Measurements from ENCODE around the gene SENP6.
"Not testable (repeated sequence)": the region's sequence is repeated elsewhere in the genome, so short reads cannot be mapped to it uniquely, and the experiment has no call there.

Gene SENP6, protein sequence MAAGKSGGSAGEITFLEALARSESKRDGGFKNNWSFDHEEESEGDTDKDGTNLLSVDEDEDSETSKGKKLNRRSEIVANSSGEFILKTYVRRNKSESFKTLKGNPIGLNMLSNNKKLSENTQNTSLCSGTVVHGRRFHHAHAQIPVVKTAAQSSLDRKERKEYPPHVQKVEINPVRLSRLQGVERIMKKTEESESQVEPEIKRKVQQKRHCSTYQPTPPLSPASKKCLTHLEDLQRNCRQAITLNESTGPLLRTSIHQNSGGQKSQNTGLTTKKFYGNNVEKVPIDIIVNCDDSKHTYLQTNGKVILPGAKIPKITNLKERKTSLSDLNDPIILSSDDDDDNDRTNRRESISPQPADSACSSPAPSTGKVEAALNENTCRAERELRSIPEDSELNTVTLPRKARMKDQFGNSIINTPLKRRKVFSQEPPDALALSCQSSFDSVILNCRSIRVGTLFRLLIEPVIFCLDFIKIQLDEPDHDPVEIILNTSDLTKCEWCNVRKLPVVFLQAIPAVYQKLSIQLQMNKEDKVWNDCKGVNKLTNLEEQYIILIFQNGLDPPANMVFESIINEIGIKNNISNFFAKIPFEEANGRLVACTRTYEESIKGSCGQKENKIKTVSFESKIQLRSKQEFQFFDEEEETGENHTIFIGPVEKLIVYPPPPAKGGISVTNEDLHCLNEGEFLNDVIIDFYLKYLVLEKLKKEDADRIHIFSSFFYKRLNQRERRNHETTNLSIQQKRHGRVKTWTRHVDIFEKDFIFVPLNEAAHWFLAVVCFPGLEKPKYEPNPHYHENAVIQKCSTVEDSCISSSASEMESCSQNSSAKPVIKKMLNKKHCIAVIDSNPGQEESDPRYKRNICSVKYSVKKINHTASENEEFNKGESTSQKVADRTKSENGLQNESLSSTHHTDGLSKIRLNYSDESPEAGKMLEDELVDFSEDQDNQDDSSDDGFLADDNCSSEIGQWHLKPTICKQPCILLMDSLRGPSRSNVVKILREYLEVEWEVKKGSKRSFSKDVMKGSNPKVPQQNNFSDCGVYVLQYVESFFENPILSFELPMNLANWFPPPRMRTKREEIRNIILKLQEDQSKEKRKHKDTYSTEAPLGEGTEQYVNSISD
- 51.2 to 109 (median 76.1) reads per million in 18 experiments for total RNA-seq

DNA sequence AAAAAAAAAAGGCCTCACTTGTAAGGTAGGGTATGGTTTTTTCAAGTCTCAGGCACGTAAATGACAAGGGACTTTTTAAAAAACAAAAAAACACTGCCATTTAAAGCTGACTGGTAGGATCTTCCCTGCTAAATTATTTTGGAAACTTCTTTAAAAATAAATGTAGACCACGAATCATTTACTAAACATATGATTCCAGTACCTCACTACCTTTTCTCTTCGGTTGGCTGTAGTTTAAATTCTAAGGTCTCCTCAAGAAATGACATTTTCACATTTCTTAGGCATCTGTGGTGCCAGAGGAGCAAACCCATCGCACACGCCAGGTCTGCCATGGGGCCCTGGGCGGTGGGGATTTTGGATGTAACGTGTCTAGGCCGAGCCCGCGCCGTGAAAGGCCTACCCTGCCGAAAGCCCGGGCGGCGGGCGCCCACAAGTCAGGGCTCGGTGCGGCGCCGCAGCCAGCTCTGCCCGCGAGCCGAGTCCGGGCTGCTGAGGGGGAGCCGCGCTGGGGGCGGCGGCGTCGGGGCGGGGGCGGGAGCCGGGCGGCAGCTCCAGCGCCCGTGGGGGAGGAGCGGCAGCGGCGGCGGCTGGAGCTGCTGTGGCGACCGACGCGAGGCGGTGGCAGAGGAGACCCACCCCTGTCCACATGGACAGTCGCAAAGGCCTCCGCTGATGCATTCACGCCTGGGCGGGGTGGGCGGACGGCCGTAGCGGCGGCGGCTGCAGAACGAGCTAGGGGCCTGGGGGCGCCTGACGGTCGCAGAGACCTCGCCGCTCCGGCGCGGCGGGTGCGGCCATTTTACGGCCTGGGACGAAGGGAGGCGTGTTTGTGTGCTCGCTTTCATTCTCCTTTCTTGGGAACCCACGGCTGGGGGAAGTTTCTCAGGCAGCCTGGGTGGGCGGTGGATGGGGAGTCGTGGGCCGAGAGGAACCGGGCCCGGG, at the start of gene SENP6:
TSS of gene SENP6 (plus strand) at position 577 of the 942 bp plus-strand sequence. CDS start 645 bp downstream, outside the sequence.
- DNase-seq, result peak; percentile 66 to 81

DNA sequence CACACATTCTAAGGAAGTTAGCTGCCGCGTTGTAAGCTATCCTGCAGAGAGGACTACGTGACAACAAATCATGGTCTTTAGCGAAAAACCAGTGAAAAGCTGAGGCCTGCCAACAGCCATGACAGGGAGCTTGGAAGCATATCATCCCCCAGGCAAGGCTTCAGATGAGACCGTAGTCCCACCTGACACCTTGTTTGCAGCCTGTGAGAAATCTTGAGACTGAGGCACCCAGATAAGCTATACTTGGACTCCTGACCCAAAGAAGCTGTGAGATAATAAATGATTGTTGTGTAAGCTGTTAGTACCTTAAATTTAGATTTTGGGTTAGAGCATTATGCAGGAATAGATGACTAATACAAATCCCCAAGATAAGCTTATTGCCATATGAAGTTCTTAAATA, 45.4 kb upstream of the SENP6 start:
- no peak for DNase-seq

DNA sequence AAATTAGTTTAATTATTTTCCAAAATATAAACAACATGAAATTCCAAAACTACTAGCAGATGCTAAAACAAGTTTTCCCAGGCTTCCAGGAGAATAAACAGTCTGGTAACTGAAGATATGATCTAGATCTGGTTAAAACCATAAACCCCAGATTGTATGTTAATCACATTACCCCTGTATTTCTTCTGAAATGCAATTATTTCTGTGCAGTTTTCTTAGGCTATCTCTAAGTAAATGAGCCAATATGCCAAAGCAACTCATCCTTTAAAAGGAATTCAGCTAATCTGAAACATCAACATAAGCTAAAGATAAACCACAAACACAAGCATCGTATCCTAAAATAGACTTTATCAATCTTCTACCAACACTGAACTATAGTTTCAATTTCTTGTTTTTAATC, 44.6 kb upstream of the SENP6 start:
- no peak for DNase-seq

DNA sequence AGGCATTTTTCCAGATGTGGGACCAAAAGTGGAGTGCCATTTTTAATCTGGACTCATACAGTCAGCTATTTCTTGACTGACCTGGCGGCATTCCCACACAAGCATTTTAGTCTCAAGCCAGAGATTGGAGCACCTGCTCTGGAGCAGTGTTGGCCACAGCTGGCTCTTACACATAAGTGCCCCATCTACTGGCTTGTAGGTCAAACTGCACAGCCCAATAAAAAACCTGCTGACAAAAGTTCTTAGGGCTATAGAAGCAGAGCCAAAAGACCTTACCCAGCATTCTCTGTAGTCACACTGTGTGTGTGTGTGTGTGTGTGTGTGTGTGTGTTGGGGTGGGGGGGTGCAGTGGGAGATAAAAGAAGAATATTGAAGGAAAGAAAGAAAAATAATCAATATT, 38.6 kb upstream of the SENP6 start:
- DNase-seq, result peak; percentile 44 to 52

DNA sequence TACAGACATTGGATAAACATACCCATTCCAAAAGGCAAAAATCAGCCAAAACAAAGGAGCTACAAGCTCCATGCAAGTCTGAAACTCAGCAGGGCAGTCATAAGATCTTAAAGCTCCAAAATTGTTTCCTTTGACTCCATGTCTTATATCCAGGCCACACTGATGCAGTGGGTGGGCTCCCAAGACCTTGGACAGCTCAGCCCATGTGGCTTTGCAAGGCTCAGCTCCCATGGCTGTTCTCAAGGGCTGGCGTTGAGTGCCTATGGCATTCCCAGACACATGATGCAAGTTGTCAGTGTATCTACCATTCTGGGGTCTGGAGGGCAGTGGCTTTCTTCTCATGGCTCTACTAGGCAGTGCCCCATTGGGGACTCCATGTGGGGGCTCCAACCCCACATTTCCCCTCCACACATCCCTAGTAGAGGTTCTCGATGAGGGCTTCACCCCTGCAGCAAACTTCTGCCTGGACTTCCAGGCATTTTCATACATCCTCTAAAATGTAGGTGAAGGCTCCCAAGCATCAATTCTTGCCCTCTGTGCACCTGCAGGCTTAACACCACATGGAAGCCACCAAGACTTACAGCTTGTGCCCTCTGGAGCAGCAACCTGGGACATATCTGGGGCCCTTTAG, 35.4 kb upstream of the SENP6 start:
- DNase-seq, result no peak

DNA sequence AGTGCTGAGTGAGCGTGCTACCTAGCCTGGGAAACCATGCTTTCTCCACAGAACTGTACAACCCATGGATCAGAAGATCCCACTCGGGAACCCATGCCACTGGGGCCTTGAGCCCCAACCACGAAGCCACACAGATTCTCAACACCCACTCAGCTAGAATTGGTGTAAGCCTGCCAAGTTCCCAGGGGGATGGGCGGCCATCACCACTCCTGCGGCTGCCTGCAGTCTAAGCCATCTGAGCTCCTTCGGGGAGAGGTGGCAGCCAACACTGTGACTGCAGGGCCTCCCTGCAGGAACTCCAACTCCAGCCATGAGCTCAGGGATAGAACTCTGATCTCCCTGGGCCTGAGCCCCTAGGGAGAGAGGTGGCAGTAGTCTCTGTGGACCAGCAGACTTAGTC, 33.6 kb upstream of the SENP6 start:
- no peak for DNase-seq

DNA sequence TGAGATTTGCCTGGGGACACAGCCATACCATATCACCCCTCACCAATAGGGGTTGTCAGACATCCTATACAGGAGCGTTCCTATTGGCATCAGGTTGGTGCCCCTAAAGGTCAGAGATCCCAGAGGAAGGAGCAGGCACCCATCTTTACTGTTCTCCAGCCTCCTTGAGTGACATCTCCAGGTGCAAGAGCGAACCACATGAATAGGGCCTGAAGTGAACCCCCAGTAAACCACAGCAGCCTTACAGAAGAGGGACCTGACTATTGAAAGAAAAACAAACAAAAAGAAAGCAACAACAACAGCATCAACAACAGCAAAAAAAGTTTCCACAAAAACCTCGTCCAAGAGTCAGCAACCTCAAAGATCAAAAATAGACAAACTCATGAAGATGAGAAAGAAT, 32.7 kb upstream of the SENP6 start:
- no peak for DNase-seq

DNA sequence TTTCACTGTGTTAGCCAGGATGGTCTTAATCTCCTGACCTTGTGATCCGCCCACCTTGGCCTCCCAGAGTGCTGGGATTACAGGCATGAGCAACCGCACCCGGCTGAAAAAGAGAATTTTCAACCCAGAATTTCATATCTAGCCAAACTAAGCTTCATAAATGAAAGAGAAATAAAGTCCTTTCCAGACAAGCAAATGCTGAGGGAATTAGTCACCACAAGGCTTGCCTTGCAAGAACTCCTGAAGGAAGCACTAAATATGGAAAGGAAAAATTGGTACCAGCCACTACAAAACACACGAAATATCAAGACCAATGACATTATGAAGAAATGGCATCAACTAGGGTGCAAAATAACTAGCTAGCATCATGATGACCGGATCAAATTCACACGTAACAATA, 31.0 kb upstream of the SENP6 start:
- not testable (repeated sequence) for DNase-seq

DNA sequence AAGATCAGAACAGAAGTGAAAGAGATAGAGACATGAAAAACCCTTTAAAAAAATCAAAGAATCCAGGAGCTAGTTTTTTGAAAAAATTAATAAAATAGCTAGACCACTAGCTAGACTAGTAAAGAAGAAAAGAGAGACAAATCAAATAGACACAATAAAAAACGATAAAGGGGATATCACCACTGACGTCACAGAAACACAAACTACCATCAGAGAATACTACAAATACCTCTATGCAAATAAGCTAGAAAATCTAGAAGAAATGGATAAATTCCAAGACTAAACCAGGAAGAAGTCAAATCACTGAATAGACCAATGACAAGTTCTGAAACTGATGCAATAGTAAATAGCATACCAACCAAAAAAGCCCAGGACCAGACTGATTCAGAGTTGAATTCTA, 29.6 kb upstream of the SENP6 start:
- no peak for DNase-seq

DNA sequence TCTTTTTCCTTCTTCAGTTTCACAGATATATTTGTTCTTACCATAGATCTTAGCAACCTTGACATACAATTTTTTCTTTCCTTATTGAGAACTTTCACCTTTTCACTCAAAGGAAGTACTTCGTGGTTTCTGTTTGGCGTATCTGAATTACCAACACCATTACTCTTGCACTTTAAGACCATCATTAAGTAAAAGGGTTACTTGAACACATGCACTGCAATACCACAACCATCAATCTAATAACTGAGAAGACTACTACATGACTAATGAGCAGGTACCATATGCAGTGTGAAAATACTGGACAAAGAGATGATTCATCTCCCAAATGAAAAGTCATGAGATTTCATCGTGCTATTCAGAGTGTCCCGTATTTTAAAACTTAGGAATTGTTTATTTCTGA, 21.7 kb upstream of the SENP6 start:
- no peak for DNase-seq

DNA sequence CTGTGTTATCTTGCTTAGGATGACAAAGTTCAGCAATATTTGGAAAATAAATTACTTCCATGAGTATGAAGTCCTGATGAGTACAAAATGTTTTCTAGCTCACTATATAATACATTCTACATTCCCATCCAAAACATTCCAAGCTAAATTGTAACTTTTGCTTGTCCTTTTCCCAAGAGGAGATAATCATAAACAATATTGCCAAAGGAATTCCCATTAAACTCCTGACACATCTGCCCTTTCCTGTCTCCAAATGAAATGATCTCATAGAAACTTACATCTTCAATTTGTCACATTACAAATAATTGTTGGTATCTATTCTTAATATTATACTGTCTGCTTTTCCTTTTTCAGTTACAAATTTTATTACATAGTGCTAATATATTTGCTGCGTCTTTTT, 20.4 kb upstream of the SENP6 start:
- DNase-seq, result no peak

DNA sequence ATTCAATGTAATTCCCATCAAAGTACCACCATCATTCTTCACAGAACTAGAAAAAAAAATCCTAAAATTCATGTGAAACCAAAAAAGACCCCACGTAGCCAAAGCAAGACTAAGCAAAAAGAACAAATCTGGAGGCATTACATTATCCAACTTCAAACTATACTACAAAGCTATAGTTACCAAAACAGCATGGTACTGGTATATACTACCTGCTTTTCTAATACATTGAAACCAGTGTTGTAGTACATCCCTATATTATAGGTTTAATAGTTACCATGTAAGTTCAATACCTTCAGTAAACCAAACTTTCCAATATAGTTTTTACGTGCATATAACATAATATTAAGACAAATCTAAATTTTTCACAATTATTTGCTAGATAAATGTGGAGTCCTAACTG, 17.1 kb upstream of the SENP6 start:
- DNase-seq, result not testable (repeated sequence)

DNA sequence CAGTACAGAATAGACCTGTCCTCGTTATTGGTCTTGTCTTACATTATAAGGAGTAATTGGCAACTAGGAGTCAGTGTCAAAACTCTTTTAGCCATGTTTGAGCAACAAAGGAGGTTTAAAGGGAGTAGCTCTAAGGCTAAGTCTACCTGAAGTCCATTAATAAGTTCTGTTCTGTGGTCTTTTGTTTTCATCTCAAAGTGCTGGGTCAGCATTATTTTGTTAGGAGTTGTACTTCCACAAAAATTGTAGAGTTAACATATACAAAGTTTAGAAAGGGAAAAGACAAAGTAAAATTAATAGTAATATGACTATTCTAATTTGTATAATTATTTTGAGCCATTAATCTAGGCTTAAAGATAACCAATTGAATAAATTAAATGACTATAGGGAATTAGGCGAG, 12.7 kb upstream of the SENP6 start:
- no peak for DNase-seq

DNA sequence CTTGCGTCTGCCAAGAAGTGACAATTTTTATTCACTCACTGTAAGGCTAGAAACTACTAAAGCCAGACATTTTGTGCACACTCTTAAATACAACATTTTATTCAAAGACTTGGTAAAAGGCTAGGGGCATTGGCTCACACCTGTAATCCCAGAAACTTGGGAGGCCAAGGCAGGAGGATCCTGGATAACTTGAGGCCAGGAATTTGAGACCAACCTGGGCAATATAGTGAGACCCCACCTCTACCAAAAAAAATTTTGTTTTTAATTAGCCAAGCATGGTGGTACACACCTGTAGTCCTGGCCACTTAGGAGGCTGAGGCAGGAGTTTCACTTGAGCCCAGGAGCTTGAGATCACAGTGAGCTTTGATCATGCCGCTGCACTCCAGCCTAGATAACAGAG, 11.3 kb upstream of the SENP6 start:
- DNase-seq, result no peak

DNA sequence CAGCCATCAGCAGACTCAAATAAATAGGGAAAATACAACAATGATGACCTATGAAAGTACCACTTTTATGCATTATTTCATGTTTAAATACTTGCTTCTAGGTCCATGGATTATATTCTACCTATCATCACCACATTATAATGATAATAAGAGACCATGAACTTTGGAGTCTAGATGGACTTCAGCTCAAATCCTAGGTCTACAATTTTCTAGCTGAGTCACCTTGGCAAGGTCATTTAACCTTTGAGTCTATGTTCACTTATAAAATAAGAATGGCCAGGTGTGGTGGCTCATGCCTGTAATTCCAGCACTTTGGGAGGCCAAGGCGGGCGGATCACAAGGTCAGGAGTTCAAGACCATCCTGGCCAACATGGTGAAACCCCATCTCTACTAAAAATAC, 5.3 kb upstream of the SENP6 start:
- DNase-seq, result not testable (repeated sequence)

DNA sequence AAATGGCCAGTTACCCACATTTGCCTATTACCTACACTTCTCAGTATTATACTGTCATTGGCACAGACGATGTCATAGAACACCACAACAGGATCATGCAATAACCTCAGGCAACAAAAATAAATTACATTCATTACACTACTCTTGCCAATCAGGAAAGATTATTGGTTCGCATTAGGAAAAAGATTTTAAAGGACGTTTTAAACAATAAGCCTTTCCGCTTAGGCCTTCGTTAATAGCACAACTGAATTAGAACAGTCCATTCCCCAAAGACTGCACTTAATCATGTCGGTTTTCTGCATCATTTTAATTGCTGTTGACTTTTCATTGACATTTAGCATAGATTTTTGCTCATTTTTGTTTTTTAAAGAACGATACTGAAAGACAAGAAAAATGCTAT, 912 bp upstream of the SENP6 start:
- DNase-seq, result no peak

DNA sequence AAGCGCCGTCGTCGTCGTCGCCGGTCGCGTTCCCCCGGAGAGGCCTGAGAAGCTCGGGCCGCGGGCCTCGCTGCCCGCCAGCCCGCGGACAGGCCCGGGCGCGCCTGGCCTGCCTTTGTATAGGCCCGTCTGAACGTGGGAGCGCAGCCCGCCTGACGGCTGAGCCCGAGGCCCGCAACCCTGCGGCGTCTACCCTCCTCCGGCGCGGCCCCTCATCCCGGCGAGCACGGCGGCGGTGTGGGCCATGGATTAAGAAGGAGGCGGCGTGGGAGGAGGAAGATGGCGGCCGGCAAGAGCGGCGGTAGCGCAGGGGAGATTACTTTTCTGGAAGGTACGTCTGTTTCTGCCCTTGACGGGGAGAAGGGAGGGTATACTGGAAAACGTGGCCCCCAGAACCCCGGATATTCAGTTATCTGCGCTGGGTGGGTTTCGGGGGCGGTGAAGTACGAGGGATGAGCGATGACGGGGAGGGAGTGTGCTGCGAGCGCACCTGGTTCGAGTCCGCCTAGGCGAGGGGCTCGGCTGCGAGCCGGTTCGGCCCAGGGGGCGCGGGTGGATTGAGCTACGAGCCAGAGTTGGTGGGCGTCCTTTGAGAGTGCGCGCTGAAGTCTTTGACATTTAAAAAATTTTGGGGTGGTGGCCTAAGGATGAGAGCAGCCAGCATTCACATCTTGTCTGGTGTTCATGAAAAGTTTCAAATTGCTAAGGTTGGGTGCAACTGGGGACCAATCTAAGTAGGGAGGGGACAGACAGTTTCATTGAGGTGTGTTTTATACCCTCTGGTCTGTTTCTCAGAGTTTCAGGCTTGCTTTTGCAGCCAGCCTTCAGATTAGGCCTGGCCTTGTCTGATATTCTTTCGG, 796 bp downstream of the SENP6 start:
- peak in 1 of 2 donors; percentile 12 for DNase-seq

DNA sequence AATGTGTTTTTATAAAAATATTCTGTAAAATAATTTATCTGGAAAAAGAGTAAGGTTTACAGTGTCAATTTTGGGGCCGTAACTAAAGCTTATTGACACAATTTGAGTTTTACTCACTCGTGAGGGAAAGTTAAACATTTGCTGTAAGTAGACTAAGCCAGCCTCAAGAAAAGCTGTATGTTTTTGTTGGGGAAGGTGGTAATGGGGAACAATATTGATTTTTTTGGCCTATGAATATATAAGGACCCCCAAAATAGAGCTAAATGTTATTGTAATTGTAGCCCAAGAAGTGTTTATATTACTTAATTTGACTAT, 1.4 kb downstream of the SENP6 start:
- DNase-seq, result no peak

DNA sequence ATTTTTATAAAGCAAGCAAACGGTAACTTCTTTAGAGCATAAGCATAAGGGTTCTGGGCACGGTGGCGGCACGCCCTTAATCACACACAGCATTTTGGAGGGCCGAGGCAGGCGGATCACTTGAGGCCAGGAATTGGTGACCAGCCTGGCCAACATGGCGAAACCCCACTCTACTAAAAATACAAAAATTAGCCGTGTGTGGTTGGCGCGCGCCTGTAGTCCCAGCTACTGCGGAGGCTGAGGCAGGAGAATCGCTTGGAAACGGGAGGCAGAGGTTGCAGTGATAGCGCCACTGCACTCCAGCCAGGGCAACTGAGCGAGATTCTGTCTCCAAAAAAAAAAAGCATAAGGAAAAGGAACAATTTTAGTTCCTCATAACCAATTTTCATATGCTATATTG, 2.6 kb downstream of the SENP6 start:
- DNase-seq, result no peak

DNA sequence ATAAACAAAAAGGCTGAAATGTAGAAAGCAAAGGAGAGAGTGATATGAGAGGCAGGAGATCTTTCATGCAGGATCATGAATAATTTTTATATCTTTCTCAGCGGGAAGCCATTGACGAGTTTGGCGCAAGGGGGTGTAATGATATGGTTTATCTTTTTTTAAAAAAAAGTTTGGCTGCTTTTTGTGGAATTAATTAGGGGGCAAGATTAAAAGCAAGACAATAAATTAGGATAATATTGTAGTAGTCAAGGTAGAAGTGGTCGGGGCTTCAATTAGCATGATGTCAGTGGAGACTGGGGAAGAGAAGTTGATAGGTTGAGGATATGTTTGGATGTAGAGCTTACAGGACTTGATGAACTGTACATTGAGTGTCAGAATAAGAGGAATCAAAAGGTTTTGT, 4.0 kb downstream of the SENP6 start:
- DNase-seq, result no peak

DNA sequence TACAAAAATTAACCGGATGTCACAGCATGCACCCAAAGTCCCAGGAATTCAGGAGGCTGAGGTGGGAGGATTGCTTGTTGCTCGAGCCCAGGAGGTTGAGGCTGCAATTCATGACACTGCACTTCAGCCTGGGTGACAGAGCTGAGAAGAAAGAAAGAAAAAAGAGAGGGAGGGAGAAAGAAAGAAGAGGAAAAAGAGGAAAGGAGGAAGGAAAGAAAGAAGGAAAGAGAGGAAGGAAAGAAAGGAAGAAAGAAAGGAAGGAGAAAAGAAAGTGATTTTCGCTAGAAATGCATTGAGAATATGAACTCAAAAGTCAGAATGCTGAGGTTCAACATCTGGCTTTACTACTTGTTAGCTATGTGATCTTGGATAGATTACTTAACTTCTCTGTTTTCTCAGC, 6.6 kb downstream of the SENP6 start:
- DNase-seq, result no peak

All from inflammatory macrophage (primary cell).